H1 (cell line): Measurements from ENCODE around the gene CPEB3. TPM values are rescaled to one million over a fixed set of nuclear protein-coding genes. Genes with fewer than 3 reads are reported as not detected.

Experiments used
- RNF2 ChIP-seq: fragments of 200-900, 300-1000 bp; sonication (generic); IDR thresholded peaks from 2 replicates; pipeline ENCODE4 v1.7.1; 2016; ENCODE audit warnings: borderline replicate concordance, low read depth, mild to moderate bottlenecking, antibody characterized with exemption, low read length; ENCODE audit not compliant: poor library complexity, severe bottlenecking; ENCODE audit errors: missing control alignments
- polyA plus RNA-seq, 7 experiments: library from polyadenylated mRNA; depleted of rRNA in 3 of 7; stranded (reverse) in 5 of 7; unstranded in 2 of 7; fragments of >200 nt in 5 of 7; fragments of 200-250 nt in 2 of 7; gene quantifications; 1 replicate in 5 of 7; 2 replicates in 1 of 7; 4 replicates in 1 of 7; pipeline versions ENCODE4 v1.2.1 to v1.2.3, GENCODE V29; 2011 to 2013; ENCODE audit warnings: missing spikeins in 2 of 7, mixed read lengths in 2 of 7
- total RNA-seq: library from RNA; stranded (reverse); fragmentation: NEBNext Ultra II Directional; extraction: Animal tissue kit (Norgen Biotek cat#: 25700); gene quantifications from 2 replicates; pipeline ENCODE4 v1.2.1, GENCODE V29; 2021
- TF ChIP-seq, protein P1 (sequence below): IDR thresholded peaks from 2 replicates; pipeline ENCODE4 v1.6.1; 2011; ENCODE audit warnings: low read depth, mild to moderate bottlenecking, low read length; ENCODE audit not compliant: insufficient read depth

CPEB3 gene
- total and polyA plus RNA-seq, 2 of the 8 experiments (the other 6 are each of a cell fraction or from before 2014, with no cell fraction given): 0.39 to 1.7 TPM

DNA sequence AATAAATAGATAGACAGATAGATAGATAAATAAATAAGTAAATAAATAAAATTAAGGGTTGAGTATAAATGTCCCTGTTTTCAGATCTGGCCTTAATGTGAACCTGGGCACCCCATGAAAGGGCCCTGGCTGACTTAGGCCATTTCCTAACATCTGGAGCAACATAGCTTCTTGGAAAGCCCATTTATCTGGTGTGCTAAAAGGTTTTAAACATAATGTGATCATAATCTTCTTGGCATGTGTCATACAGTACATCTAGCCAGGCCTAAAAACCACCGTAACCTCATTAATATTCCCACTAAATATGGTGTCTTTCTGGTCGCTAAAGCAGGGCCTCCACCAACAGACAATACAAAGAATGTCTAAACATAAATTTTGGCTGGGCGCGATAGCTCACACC is 224.5 kb downstream of the CPEB3 start (continued):
- TF ChIP-seq, protein P1, sequence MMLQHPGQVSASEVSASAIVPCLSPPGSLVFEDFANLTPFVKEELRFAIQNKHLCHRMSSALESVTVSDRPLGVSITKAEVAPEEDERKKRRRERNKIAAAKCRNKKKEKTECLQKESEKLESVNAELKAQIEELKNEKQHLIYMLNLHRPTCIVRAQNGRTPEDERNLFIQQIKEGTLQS: no peak
- TF ChIP-seq RNF2: no peak
